Measurements from ENCODE around the gene BAIAP3. TPM values are rescaled to one million over a fixed set of nuclear protein-coding genes. Genes with fewer than 3 reads are reported as not detected.

The BAIAP3 gene
- total RNA-seq, 1 experiment from 2014 or later: 44.7 TPM

DNA sequence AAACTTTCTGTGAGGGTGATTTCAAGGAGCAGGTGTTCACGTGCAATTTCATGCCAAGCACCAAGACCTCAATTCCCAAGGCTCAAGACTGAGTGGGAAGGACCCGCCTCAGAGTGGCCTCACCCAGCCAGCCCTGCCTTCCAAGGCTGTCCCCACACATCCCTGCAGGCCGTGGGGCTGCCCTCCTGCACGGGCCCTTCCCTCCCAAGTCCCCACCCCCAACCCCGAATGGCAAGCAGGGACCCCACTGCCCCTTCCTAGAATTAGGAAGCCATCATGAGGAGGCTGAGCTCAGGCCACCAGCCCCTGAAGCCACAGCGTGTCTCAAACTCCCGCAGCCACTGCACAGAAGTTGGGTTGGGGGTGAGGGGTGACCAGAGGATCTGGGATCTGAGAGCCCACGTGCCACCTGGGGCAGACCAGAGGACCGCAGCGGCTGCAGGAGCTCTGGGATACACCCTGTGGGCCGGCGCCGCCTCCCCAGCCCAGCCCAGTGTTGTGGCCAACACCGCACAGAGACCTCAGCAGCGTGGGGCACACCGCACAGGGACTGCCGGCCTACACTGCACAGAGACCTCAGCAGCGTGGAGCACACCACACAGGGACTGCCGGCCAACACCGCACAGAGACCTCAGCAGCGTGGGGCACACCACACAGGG, 39.0 kb downstream of the BAIAP3 start:
- POLR2A ChIA-PET: no interaction called here
- Histone ChIP-seq H3K9me3 (ENCODE audit: control insufficient read depth in 1 of 2, insufficient read depth in 1 of 2, low read depth in 1 of 2, low read length in 2 of 2) (no peaks in the 10 kb centered on the region), H3K27ac (ENCODE audit: low read depth, low read length) (no peak overlapping the region), H3K9ac (ENCODE audit: low read length) (no peak overlapping the region), H3K4me1 (ENCODE audit: control insufficient read depth in 1 of 2, insufficient read depth in 2 of 2, low read length in 2 of 2) (no peaks in the 10 kb centered on the region; a peak in 1 of 4 replicates), H2AFZ (ENCODE audit: low read depth, low read length, poor library complexity, severe bottlenecking) (no peak overlapping the region), H3K4me3 (replicated peaks in 1 of 2; ENCODE audit: low read depth in 1 of 2, low read length in 2 of 2) (no peak overlapping the region), H3K36me3 (ENCODE audit: control insufficient read depth in 1 of 2, insufficient read depth in 2 of 2, low read length in 2 of 2) (peaks cover 0 to 13% of the 10 kb centered on the region in 2 experiments; a peak in 1 of 4 replicates), H3K79me2 (ENCODE audit: insufficient read depth, low read length) (peaks cover 15% of the 10 kb centered on the region; the same call in 1 of the 2 replicates), H3K4me2 (ENCODE audit: low read length) (no peak overlapping the region), H3K9me2 (ENCODE audit: insufficient read depth) (no peaks in the 10 kb centered on the region), H3K27me3 (ENCODE audit: insufficient read depth, low read length) (no peaks in the 10 kb centered on the region), H4K20me1 (ENCODE audit: insufficient read depth) (no peaks in the 10 kb centered on the region)
- TF ChIP-seq EZH2phosphoT487 (IDR thresholded peaks at IDR 0.05; ENCODE audit: borderline replicate concordance): no peak
- no peak for TF ChIP-seq ELF1 (IDR thresholded peaks at IDR 0.05; ENCODE audit: borderline replicate concordance, low read depth)
- no peak for TF ChIP-seq JUND (IDR thresholded peaks at IDR 0.05)
- no peak for DNase-seq (ENCODE audit: low read depth, low spot score)
- CTCF ChIA-PET: interaction anchor here (1.2 kb wide), 1 partner anchor 9 kb away, joined by 3 read pairs; no protein-coding TSS in a partner anchor
- no peak for ATAC-seq
- intact Hi-C loops (cut with micrococcal nuclease): no loop called here
- BruUV-seq (replicated peaks): no TSS peak
- RAD21 ChIA-PET (ENCODE audit: low non-redundant PET in 1 of 2, low total read pairs in 2 of 2, uncharacterized antibody in 2 of 2, unreplicated experiment in 2 of 2): interaction anchor here in 1 of 2 experiments (0.7 kb wide), 1 partner anchor 43 kb away, joined by 3 read pairs; no protein-coding TSS in a partner anchor

DNA sequence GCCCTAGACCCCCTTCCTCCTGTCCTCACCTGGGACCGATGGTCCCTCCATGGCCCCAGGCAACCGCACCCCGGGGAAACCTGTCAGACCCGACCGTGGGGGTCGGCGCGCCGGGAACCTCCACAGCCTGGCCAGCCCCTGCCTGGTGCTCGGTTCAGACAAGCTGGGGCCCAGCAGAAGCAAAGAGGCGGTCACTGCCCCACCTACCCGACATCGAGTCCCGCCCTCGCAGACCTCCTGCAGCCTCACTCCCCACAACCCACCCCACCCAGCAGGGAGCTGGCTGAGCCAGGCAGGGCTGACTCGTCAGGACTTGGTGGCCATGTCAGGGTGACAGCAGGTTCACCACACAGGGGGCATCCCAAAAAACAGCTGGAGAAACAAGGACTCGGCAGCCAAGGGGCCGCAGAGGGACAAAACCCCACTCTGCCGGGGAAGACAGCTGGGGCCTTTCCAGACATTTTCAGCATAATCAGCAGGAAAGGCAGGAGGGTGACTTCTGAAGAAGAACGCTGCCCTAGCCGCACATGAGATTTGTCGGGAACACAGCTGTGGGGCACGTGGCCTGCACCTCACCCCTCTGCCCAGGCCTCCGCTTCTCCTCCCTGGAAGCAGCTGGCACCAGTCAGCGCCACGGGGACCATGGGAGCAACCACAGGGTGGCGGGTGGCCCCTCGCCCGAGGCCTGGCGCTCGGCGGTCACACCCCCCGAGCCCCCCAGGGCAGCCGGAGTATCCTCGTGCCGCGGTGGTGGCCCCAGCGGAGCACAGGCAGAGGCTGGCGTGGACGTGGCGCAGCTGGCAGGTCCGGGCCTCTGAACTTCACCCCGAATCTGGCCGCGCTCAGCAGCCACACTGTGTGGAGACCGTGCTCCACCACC, 41.2 kb downstream of the BAIAP3 start:
- H3K4me3 ChIP-seq (replicated peaks in 1 of 2; ENCODE audit: low read depth in 1 of 2, low read length in 2 of 2): no peak overlapping the region
- H3K4me1 ChIP-seq (ENCODE audit: control insufficient read depth in 1 of 2, insufficient read depth in 2 of 2, low read length in 2 of 2): peaks cover 6 to 12% of the 10 kb centered on the region in 2 experiments; a peak in 2 of 4 replicates
- no peak overlapping the region for H2AFZ ChIP-seq (ENCODE audit: low read depth, low read length, poor library complexity, severe bottlenecking)
- POLR2A ChIA-PET: interaction anchor here (0.5 to 0.6 kb wide), 2 partner anchors 32 to 46 kb away, joined by 4 read pairs; partner anchors contain the start of gene UQCC4
- no peak overlapping the region for H3K9ac ChIP-seq (ENCODE audit: low read length)
- no peaks in the 10 kb centered on the region for H3K27me3 ChIP-seq (ENCODE audit: insufficient read depth, low read length)
- intact Hi-C loops (cut with micrococcal nuclease): no loop called here
- ATAC-seq (no peak), DNase-seq (ENCODE audit: low read depth, low spot score) (no peak)
- H3K9me2 ChIP-seq (ENCODE audit: insufficient read depth): no peaks in the 10 kb centered on the region
- CTCF ChIA-PET: no interaction called here
- no peaks in the 10 kb centered on the region for H3K9me3 ChIP-seq (ENCODE audit: control insufficient read depth in 1 of 2, insufficient read depth in 1 of 2, low read depth in 1 of 2, low read length in 2 of 2)
- BruUV-seq (replicated peaks): no TSS peak
- TF ChIP-seq FOSL1 (IDR thresholded peaks at IDR 0.05; ENCODE audit: low read depth) (no peak), SP1 (IDR thresholded peaks at IDR 0.05; ENCODE audit: low read depth) (no peak), YY1 (IDR thresholded peaks at IDR 0.05; ENCODE audit: extremely low read depth, insufficient replicate concordance, low read depth, low read length) (no peak), EZH2phosphoT487 (IDR thresholded peaks at IDR 0.05; ENCODE audit: borderline replicate concordance) (no peak), EZH2 (IDR thresholded peaks at IDR 0.05) (no peak), JUND (IDR thresholded peaks at IDR 0.05) (no peak), ELF1 (IDR thresholded peaks at IDR 0.05; ENCODE audit: borderline replicate concordance, low read depth) (no peak), ZFX (IDR thresholded peaks at IDR 0.05) (no peak), ZNF274 (IDR thresholded peaks at IDR 0.05; ENCODE audit: low read depth, low read length) (no peak)
- TF ChIP-seq, protein P1, sequence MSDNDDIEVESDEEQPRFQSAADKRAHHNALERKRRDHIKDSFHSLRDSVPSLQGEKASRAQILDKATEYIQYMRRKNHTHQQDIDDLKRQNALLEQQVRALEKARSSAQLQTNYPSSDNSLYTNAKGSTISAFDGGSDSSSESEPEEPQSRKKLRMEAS (IDR thresholded peaks at IDR 0.05): no peak
- H3K36me3 ChIP-seq (ENCODE audit: control insufficient read depth in 1 of 2, insufficient read depth in 2 of 2, low read length in 2 of 2): peaks cover 0 to 13% of the 10 kb centered on the region in 2 experiments; a peak in 1 of 4 replicates
- RAD21 ChIA-PET (ENCODE audit: low non-redundant PET in 1 of 2, low total read pairs in 2 of 2, uncharacterized antibody in 2 of 2, unreplicated experiment in 2 of 2): no interaction called here
- H3K27ac ChIP-seq (ENCODE audit: low read depth, low read length): no peak overlapping the region; the same call in 1 of the 2 replicates
- H3K4me2 ChIP-seq (ENCODE audit: low read length): no peak overlapping the region
- H4K20me1 ChIP-seq (ENCODE audit: insufficient read depth): no peaks in the 10 kb centered on the region
- peaks cover 34% of the 10 kb centered on the region for H3K79me2 ChIP-seq (ENCODE audit: insufficient read depth, low read length)
